ENCODE results near the gene DHFR. TPM values are rescaled to one million over a fixed set of nuclear protein-coding genes. Genes with fewer than 3 reads are reported as not detected.
A peak's percentile ranks its signal among the peaks of the same experiment; 100 is the strongest.

The DHFR gene
- total RNA-seq, 1 donor from 2014 or later, result 14.4 TPM

DNA sequence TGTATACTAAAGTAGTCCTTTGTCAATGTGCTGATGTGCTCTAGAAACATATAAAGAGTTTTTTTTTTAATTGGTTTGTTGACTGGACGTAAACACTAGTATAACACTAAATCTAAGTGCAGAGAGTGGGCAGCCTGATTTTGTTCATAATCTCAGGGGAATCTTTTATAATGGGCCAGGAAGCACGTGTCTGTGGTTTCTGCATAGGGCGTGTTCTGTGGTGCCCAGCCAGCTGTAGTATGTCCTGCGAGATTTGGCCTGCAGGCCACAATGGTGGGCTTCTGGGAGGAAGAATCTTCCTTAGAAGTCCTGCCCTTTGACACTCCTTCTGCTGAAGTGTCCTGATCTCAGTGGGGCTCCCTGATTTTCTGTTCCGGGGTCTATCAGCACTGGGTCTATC is 49.0 kb upstream of the DHFR start:
- peaks cover 2% of the 10 kb centered on the region for H3K9me3 Mint-ChIP-seq (ENCODE audit: unreplicated experiment)
- no peak for FAIRE-seq
- H3K9ac ChIP-seq (ENCODE audit: low read length), result no peak overlapping the region
- no peak overlapping the region for H2AFZ ChIP-seq (ENCODE audit: low read depth, low read length)
- no peaks in the 10 kb centered on the region for H3K36me3 ChIP-seq (ENCODE audit: insufficient read depth, low read length)
- H3K4me2 ChIP-seq (ENCODE audit: low read length), result no peak overlapping the region
- no peaks in the 10 kb centered on the region for H3K4me1 ChIP-seq (ENCODE audit: insufficient read depth, low read length)
- no peak overlapping the region for H3K4me3 Mint-ChIP-seq (ENCODE audit: unreplicated experiment)
- H3K79me2 ChIP-seq (ENCODE audit: insufficient read depth, low read length), result no peaks in the 10 kb centered on the region
- no peaks in the 10 kb centered on the region for H3K27me3 ChIP-seq (ENCODE audit: insufficient read depth, low read length)
- peaks cover 2% of the 10 kb centered on the region for H3K36me3 Mint-ChIP-seq (ENCODE audit: low read depth, unreplicated experiment)
- no peak overlapping the region for H3K27ac ChIP-seq (ENCODE audit: low read depth, low read length)
- no peaks in the 10 kb centered on the region for H3K27me3 Mint-ChIP-seq (ENCODE audit: low read depth, unreplicated experiment)
- no peak for TF ChIP-seq EZH2 (IDR thresholded peaks at IDR 0.05; ENCODE audit: insufficient read depth, low read length)
- H3K9me3 ChIP-seq (ENCODE audit: insufficient read depth, low read depth, low read length), result no peaks in the 10 kb centered on the region
- H3K27ac Mint-ChIP-seq (ENCODE audit: unreplicated experiment), result peak overlapping the region; percentile 41
- H4K20me1 ChIP-seq (ENCODE audit: insufficient read depth, low read length), result no peaks in the 10 kb centered on the region
- H3K4me1 Mint-ChIP-seq (ENCODE audit: low read depth, unreplicated experiment), result peaks cover 18% of the 10 kb centered on the region
- H3K4me3 ChIP-seq (ENCODE audit: insufficient read depth, low read depth, low read length), result no peak overlapping the region
- no peak for DNase-seq (ENCODE audit: low read depth)

DNA sequence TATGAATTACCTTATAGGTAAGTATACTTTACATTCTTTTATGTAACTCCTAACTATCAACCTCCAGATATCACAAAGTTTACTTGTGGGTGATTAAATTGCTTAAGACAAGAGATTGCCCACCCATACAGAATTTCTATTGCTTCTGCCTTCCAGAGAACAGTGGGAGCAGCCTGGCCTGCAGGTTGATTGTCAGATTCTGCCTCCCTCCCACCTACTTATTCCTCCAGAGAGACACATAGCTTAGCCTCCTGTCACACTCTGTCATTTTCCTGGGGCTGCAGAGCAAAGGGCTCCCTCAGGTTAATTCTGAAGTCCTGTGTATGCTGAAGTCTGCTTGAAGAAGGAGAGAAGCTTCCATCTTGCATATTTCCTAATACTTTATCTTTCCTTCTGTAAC is 48.5 kb upstream of the DHFR start:
- no peaks in the 10 kb centered on the region for H3K27me3 Mint-ChIP-seq (ENCODE audit: low read depth, unreplicated experiment)
- peaks cover 18% of the 10 kb centered on the region for H3K4me1 Mint-ChIP-seq (ENCODE audit: low read depth, unreplicated experiment)
- H3K9ac ChIP-seq (ENCODE audit: low read length), result no peak overlapping the region
- no peaks in the 10 kb centered on the region for H3K79me2 ChIP-seq (ENCODE audit: insufficient read depth, low read length)
- no peaks in the 10 kb centered on the region for H3K4me1 ChIP-seq (ENCODE audit: insufficient read depth, low read length)
- peaks cover 2% of the 10 kb centered on the region for H3K9me3 Mint-ChIP-seq (ENCODE audit: unreplicated experiment)
- DNase-seq (ENCODE audit: low read depth), result no peak
- no peak overlapping the region for H3K4me2 ChIP-seq (ENCODE audit: low read length)
- H3K27ac ChIP-seq (ENCODE audit: low read depth, low read length), result no peak overlapping the region
- no peaks in the 10 kb centered on the region for H3K36me3 ChIP-seq (ENCODE audit: insufficient read depth, low read length)
- no peak overlapping the region for H3K27ac Mint-ChIP-seq (ENCODE audit: unreplicated experiment)
- TF ChIP-seq, protein P1, sequence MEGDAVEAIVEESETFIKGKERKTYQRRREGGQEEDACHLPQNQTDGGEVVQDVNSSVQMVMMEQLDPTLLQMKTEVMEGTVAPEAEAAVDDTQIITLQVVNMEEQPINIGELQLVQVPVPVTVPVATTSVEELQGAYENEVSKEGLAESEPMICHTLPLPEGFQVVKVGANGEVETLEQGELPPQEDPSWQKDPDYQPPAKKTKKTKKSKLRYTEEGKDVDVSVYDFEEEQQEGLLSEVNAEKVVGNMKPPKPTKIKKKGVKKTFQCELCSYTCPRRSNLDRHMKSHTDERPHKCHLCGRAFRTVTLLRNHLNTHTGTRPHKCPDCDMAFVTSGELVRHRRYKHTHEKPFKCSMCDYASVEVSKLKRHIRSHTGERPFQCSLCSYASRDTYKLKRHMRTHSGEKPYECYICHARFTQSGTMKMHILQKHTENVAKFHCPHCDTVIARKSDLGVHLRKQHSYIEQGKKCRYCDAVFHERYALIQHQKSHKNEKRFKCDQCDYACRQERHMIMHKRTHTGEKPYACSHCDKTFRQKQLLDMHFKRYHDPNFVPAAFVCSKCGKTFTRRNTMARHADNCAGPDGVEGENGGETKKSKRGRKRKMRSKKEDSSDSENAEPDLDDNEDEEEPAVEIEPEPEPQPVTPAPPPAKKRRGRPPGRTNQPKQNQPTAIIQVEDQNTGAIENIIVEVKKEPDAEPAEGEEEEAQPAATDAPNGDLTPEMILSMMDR (IDR thresholded peaks at IDR 0.05; ENCODE audit: insufficient read depth, low read depth, low read length), result no peak
- no peak for TF ChIP-seq EZH2 (IDR thresholded peaks at IDR 0.05; ENCODE audit: insufficient read depth, low read length)
- FAIRE-seq, result no peak
- peaks cover 2% of the 10 kb centered on the region for H3K36me3 Mint-ChIP-seq (ENCODE audit: low read depth, unreplicated experiment)
- H3K4me3 ChIP-seq (ENCODE audit: insufficient read depth, low read depth, low read length), result no peak overlapping the region
- no peaks in the 10 kb centered on the region for H4K20me1 ChIP-seq (ENCODE audit: insufficient read depth, low read length)
- no peaks in the 10 kb centered on the region for H3K27me3 ChIP-seq (ENCODE audit: insufficient read depth, low read length)
- H3K9me3 ChIP-seq (ENCODE audit: insufficient read depth, low read depth, low read length), result no peaks in the 10 kb centered on the region
- H3K4me3 Mint-ChIP-seq (ENCODE audit: unreplicated experiment), result no peak overlapping the region
- no peak overlapping the region for H2AFZ ChIP-seq (ENCODE audit: low read depth, low read length)

DNA sequence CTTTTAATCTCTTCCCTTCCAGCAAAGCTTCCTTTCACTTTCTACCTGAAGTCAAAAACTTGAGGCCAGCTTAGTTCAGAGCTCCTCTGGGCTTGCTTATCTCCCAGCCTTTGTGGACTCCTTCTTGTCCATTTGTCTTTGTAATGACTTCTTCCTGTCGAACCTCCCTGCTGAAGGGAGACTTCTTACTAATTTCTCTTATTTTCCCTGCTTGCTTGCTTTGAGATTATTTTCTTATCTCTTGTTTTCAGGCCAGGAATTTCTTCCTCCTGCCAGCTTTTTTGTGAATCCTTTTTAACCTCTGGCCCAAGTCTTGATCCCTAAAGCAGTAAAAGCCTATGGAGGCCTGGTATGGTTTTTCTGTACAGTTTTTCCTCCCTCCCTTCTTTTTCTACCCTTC is 46.8 kb upstream of the DHFR start:
- no peak overlapping the region for H3K27ac ChIP-seq (ENCODE audit: low read depth, low read length)
- Mint-ChIP-seq H3K36me3 (ENCODE audit: low read depth, unreplicated experiment) (peaks cover 2% of the 10 kb centered on the region), H3K4me1 (ENCODE audit: low read depth, unreplicated experiment) (peaks cover 13% of the 10 kb centered on the region), H3K27me3 (ENCODE audit: low read depth, unreplicated experiment) (no peaks in the 10 kb centered on the region), H3K9me3 (ENCODE audit: unreplicated experiment) (peaks cover 2% of the 10 kb centered on the region), H3K27ac (ENCODE audit: unreplicated experiment) (no peak overlapping the region), H3K4me3 (ENCODE audit: unreplicated experiment) (no peak overlapping the region)
- no peak overlapping the region for H3K4me2 ChIP-seq (ENCODE audit: low read length)
- H3K9me3 ChIP-seq (ENCODE audit: insufficient read depth, low read depth, low read length), result no peaks in the 10 kb centered on the region
- H3K27me3 ChIP-seq (ENCODE audit: insufficient read depth, low read length), result no peaks in the 10 kb centered on the region
- no peak overlapping the region for H3K9ac ChIP-seq (ENCODE audit: low read length)
- DNase-seq (ENCODE audit: low read depth) (peak; percentile 16), FAIRE-seq (no peak)
- TF ChIP-seq, protein P1 (IDR thresholded peaks at IDR 0.05; ENCODE audit: insufficient read depth, low read depth, low read length), result no peak
- TF ChIP-seq EZH2 (IDR thresholded peaks at IDR 0.05; ENCODE audit: insufficient read depth, low read length), result no peak
- H3K36me3 ChIP-seq (ENCODE audit: insufficient read depth, low read length), result no peaks in the 10 kb centered on the region
- no peaks in the 10 kb centered on the region for H3K79me2 ChIP-seq (ENCODE audit: insufficient read depth, low read length)
- H4K20me1 ChIP-seq (ENCODE audit: insufficient read depth, low read length), result no peaks in the 10 kb centered on the region
- no peak overlapping the region for H3K4me3 ChIP-seq (ENCODE audit: insufficient read depth, low read depth, low read length)
- H2AFZ ChIP-seq (ENCODE audit: low read depth, low read length), result no peak overlapping the region
- H3K4me1 ChIP-seq (ENCODE audit: insufficient read depth, low read length), result no peaks in the 10 kb centered on the region

Measured in astrocyte (in vitro differentiated cells and primary cell).